ENCODE results near the gene TRAIP.
A peak's percentile ranks its signal among the peaks of the same experiment; 100 is the strongest.

TRAIP gene

GRCh38 chr3:49877716-49878115 is 21.4 kb upstream of the TRAIP start:
- DNase-seq (ENCODE audit: extremely low spot score), result no peak
- ChIA-PET POLR2A (no interaction called here), CTCF (interaction anchor here (1.4 to 4.0 kb wide), 3 partner anchors 12 to 39 kb away, joined by 5 to 16 read pairs (median 6); no protein-coding TSS in a partner anchor)
- TF ChIP-seq, protein P1, sequence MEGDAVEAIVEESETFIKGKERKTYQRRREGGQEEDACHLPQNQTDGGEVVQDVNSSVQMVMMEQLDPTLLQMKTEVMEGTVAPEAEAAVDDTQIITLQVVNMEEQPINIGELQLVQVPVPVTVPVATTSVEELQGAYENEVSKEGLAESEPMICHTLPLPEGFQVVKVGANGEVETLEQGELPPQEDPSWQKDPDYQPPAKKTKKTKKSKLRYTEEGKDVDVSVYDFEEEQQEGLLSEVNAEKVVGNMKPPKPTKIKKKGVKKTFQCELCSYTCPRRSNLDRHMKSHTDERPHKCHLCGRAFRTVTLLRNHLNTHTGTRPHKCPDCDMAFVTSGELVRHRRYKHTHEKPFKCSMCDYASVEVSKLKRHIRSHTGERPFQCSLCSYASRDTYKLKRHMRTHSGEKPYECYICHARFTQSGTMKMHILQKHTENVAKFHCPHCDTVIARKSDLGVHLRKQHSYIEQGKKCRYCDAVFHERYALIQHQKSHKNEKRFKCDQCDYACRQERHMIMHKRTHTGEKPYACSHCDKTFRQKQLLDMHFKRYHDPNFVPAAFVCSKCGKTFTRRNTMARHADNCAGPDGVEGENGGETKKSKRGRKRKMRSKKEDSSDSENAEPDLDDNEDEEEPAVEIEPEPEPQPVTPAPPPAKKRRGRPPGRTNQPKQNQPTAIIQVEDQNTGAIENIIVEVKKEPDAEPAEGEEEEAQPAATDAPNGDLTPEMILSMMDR (IDR thresholded peaks at IDR 0.05; ENCODE audit: control extremely low read depth, extremely low read depth, low read depth, missing control alignments), result no peak

GRCh38 chr3:49876567-49876966 is 20.2 kb upstream of the TRAIP start:
- POLR2A ChIA-PET, result no interaction called here
- no peak for DNase-seq (ENCODE audit: extremely low spot score)
- CTCF ChIA-PET, result interaction anchor here (1.3 to 4.0 kb wide), 3 partner anchors 13 to 84 kb away, joined by 4 to 16 read pairs (median 6); no protein-coding TSS in a partner anchor
- TF ChIP-seq, protein P1 (IDR thresholded peaks at IDR 0.05; ENCODE audit: control extremely low read depth, extremely low read depth, low read depth, missing control alignments), result no peak

DNA sequence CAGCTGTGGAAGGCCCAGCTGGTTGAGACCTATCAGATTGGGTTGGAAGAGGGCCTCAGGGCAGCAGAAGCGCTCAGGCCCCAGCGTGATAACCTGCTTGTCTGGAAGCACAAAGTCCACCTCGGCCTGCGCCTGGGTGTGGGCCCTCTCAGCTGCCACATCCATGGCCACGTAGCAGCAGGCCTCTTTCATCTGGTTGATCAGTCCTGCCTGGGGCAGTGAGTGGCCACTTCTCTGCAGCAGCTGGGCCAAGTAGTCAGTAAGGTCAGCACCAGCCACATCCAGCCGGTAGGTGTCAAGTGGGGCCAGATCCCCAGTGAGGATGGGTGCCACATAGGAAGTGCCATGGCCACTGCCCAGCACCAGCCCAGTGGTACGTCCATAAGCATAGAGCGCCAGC is 17.3 kb upstream of the TRAIP start:
- ChIA-PET POLR2A (no interaction called here), CTCF (interaction anchor here (1.1 to 1.3 kb wide), 3 partner anchors 8 to 48 kb away, joined by 3 read pairs; no protein-coding TSS in a partner anchor)
- TF ChIP-seq, protein P1 (IDR thresholded peaks at IDR 0.05; ENCODE audit: control extremely low read depth, extremely low read depth, low read depth, missing control alignments), result no peak
- DNase-seq (ENCODE audit: extremely low spot score), result no peak

- no peak for DNase-seq (ENCODE audit: extremely low spot score)
- ChIA-PET POLR2A (no interaction called here), CTCF (interaction anchor here (1.1 to 1.3 kb wide), 5 partner anchors 8 to 47 kb away, joined by 3 read pairs; no protein-coding TSS in a partner anchor)
- TF ChIP-seq, protein P1 (IDR thresholded peaks at IDR 0.05; ENCODE audit: control extremely low read depth, extremely low read depth, low read depth, missing control alignments), result no peak
Measured at GRCh38 chr3:49872801-49873281, 16.5 kb upstream of the TRAIP start.

DNA sequence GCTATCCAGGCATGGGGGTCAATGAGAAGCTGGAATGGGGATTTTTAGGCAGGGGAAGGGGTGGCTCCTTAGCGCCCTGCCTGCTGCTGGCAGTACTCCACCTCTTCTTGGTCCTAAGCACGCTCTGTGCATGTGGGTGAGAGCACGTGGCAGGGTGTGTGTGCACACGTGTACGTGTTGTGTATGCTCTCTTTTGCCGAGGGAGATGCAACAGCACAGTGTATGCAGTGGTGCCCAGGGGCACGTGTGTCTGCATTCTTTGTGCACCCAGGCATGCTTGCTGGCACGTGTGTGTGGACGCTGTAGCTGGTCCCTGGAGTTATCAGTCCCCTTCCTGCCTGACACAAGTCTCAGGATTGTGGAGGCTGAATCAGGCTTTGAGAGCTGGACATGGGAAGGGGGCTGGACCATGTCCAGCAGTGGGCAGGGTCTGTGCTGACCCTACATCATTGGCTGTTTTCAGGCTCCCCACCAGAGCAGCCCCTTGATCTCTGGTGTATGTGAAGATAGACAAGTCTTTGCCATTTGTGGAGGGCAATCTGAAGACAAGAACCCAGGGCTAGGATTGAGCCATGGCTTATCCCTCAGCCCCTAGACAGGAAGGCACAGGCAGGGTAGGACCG is 15.3 kb upstream of the TRAIP start:
- ChIA-PET CTCF (interaction anchor here (0.7 to 1.3 kb wide), 4 partner anchors 7 to 33 kb away, joined by 3 to 5 read pairs (median 3); no protein-coding TSS in a partner anchor), POLR2A (no interaction called here)
- no peak for DNase-seq (ENCODE audit: extremely low spot score)
- TF ChIP-seq, protein P1 (IDR thresholded peaks at IDR 0.05; ENCODE audit: control extremely low read depth, extremely low read depth, low read depth, missing control alignments), result no peak

DNA sequence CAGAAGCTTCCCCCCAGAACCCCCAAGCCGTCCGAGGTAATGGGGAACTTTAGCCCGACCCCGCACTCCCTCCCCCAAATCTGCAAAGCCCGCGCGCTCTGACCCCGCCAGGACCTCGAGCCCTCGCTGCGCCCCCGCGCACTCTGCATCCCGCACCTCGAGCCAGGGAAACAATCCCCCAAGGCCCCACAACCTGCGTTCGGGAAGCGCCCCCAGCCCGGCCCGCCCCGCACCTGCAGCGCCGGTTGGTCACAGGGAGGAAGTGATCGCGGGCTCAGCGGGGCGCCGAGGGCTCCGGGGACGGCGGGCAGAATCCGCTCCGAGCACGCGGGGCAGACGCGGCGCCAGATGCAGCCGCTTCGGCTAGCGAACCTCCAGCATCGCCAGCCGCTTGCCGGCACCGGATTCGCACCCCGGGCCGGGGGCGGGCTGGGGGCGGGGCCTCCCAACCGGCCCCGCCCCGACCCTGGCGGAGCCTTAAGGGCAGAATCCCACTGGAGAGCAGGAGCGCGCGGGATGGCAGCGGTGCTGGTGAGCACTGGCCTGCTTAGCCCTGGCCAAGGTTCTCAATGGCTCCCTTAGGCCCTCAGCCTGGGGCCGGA is 13.3 kb upstream of the TRAIP start, which contains the start of gene CAMKV:
CAMKV (minus strand) TSS at position 382 of the 602 bp plus-strand sequence. CDS start 7,518 bp downstream, outside the sequence.
- POLR2A ChIA-PET, result no interaction called here

More for the DNA sequence above, 13.3 kb upstream of the TRAIP start, which contains the start of gene CAMKV:
- TF ChIP-seq, protein P1 (IDR thresholded peaks at IDR 0.05; ENCODE audit: control extremely low read depth, extremely low read depth, low read depth, missing control alignments), result no peak
- peak; percentile 41 for DNase-seq (ENCODE audit: extremely low spot score)
- CTCF ChIA-PET, result interaction anchor here (0.7 to 1.3 kb wide), 3 partner anchors 10 to 70 kb away, joined by 3 to 4 read pairs (median 3); partner anchors contain the start of gene CDHR4

All from GM10248 (cell line).